ENCODE measurements around the gene GFOD1. TPM values are rescaled to one million over a fixed set of nuclear protein-coding genes. Genes with fewer than 3 reads are reported as not detected.

The GFOD1 gene
- total RNA-seq, 1 experiment from 2014 or later: 6.1 TPM

DNA sequence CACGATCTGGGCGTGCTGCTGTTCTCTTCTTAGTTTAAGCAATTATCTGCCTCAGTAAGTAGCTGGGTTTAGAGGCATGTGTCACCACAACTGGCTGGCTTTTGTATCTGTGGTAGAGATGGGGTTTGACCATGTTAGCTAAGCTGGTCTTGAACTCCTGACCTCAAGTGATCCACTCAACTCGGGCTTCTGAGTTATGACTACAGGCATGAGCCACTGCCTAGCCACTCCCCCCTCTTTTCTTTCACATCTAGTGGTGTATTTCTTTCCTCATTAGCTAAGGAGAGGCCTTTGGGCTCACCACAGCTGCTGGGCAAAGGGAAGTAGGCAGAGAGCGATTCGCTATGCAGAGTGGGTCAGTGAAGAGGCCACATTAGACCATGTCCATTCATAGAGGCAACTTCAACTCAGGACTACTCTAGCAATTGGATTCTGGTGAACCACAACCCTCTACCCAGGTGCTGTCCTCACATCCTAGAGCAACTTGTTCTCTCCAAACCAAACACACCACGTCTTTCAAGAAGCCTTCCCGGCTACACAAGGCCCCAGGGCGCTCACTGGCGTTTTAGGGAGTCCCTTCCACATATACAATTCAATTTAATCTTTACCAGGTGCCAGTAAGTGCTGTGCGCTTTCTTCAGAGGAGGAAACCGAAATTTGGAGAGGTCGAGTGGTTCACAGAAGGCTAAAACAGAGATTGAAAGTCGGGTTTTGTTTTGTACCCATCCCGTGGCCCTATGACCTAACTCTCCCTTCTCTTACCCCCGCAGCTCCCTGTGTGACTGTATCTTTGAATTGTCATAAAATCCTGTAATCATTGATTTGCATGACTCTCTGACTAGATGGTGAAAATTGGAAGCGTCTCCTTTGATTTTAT, 26.5 kb upstream of the GFOD1 start:
- H3K36me3 Mint-ChIP-seq (ENCODE audit: insufficient read depth in 1 of 3, low read depth in 3 of 3): 0 out of 7 replicates have a peak, but pooled peaks cover 0 to 2% (median 0%) of the 10 kb centered on the region in 3 experiments
- no peak overlapping the region for H3K23ac ChIP-seq (ENCODE audit: insufficient read length, low read depth, low read length)
- no peaks in the 10 kb centered on the region for H3K4me1 Mint-ChIP-seq
- H4K8ac ChIP-seq (replicated peaks; ENCODE audit: insufficient read length, low read depth, low read length): no peak overlapping the region
- H3K9me3 Mint-ChIP-seq: peaks cover 0 to 4% of the 10 kb centered on the region in 2 experiments; a peak in 1 of 5 replicates
- H3K27ac Mint-ChIP-seq: no peak overlapping the region; a peak in 1 of 7 replicates
- no CpG with 5 or more reads among the region's 16 CpGs for WGBS (ENCODE audit: extremely low coverage, insufficient read length, low lambda C conversion rate)
- H3K23me2 ChIP-seq (ENCODE audit: insufficient read length, low read depth, low read length, poor library complexity, severe bottlenecking): no peaks in the 10 kb centered on the region
- no peak overlapping the region for H2AFZ ChIP-seq (ENCODE audit: low read length)
- H2AK5ac ChIP-seq (ENCODE audit: insufficient read length, low read length): no peak overlapping the region
- no peak overlapping the region for H3K27ac ChIP-seq (ENCODE audit: insufficient read length, low read depth, low read length)
- H4K91ac ChIP-seq (ENCODE audit: insufficient read length, low read depth, low read length): no peak overlapping the region
- no peak overlapping the region for H3K14ac ChIP-seq (ENCODE audit: insufficient read depth, low read length)
- no peaks in the 10 kb centered on the region for H4K20me1 ChIP-seq (ENCODE audit: control insufficient read depth, insufficient read depth, insufficient read length)
- H4K5ac ChIP-seq (ENCODE audit: insufficient read length, low read depth, low read length): no peak overlapping the region
- no peak overlapping the region for H2BK5ac ChIP-seq (ENCODE audit: insufficient read length, low read length)
- no peak overlapping the region for H2BK20ac ChIP-seq (ENCODE audit: low read depth, low read length, poor library complexity, severe bottlenecking)
- TF ChIP-seq, protein P1, sequence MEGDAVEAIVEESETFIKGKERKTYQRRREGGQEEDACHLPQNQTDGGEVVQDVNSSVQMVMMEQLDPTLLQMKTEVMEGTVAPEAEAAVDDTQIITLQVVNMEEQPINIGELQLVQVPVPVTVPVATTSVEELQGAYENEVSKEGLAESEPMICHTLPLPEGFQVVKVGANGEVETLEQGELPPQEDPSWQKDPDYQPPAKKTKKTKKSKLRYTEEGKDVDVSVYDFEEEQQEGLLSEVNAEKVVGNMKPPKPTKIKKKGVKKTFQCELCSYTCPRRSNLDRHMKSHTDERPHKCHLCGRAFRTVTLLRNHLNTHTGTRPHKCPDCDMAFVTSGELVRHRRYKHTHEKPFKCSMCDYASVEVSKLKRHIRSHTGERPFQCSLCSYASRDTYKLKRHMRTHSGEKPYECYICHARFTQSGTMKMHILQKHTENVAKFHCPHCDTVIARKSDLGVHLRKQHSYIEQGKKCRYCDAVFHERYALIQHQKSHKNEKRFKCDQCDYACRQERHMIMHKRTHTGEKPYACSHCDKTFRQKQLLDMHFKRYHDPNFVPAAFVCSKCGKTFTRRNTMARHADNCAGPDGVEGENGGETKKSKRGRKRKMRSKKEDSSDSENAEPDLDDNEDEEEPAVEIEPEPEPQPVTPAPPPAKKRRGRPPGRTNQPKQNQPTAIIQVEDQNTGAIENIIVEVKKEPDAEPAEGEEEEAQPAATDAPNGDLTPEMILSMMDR (conservative IDR thresholded peaks at IDR 0.05): no peak
- H3K9ac ChIP-seq (ENCODE audit: extremely low read depth, insufficient read length, low read length): no peak overlapping the region
- H3K18ac ChIP-seq (ENCODE audit: insufficient read length, low read depth, low read length): no peak overlapping the region
- H3K9me3 ChIP-seq (ENCODE audit: control insufficient read depth, low read depth, low read length): no peaks in the 10 kb centered on the region
- no peaks in the 10 kb centered on the region for H3K27me3 ChIP-seq (ENCODE audit: insufficient read depth, low read length)
- no peak overlapping the region for H3K4ac ChIP-seq (ENCODE audit: low read depth, low read length)
- no peaks in the 10 kb centered on the region for H3K4me1 ChIP-seq (ENCODE audit: insufficient read depth, low read length)
- no peak overlapping the region for H3K56ac ChIP-seq (ENCODE audit: insufficient read length, low read depth, low read length)
- no peak overlapping the region for H2BK120ac ChIP-seq (ENCODE audit: low read depth, low read length, poor library complexity, severe bottlenecking)
- H3K4me2 ChIP-seq (ENCODE audit: insufficient read depth, insufficient read length, low read length): no peak overlapping the region
- H3K27me3 Mint-ChIP-seq (ENCODE audit: low read depth): no peaks in the 10 kb centered on the region; the same call in none of the 2 replicates
- DNase-seq: no peak
- no peak overlapping the region for H2BK12ac ChIP-seq (ENCODE audit: insufficient read length, low read depth, low read length)
- no peak overlapping the region for H2BK15ac ChIP-seq (ENCODE audit: low read depth, low read length)
- H3K79me1 ChIP-seq (ENCODE audit: insufficient read depth, low read depth, low read length, poor library complexity, severe bottlenecking): no peaks in the 10 kb centered on the region
- no peaks in the 10 kb centered on the region for H3K79me2 ChIP-seq (ENCODE audit: insufficient read depth, low read length)
- H3T11ph ChIP-seq (ENCODE audit: low read length): no peak overlapping the region
- H3K4me3 Mint-ChIP-seq: no peak overlapping the region
